NOMO-1 treated with DMSO at 0.1 percent for 48 hours (cell line): ENCODE data around the gene KRTAP12-1.
"Not testable (repeated sequence)": the region's sequence is repeated elsewhere in the genome, so short reads cannot be mapped to it uniquely, and the experiment has no call there.

Experiments
- DNase-seq: peaks from one replicate; lab custom pipeline; 2025; ENCODE audit not compliant: unreplicated experiment; lab: John Stamatoyannopoulos, UW

KRTAP12-1 gene

GRCh38 chr21:44699502-44700001 lies 17.6 kb upstream of the KRTAP12-1 start:
- no peak for DNase-seq

DNA sequence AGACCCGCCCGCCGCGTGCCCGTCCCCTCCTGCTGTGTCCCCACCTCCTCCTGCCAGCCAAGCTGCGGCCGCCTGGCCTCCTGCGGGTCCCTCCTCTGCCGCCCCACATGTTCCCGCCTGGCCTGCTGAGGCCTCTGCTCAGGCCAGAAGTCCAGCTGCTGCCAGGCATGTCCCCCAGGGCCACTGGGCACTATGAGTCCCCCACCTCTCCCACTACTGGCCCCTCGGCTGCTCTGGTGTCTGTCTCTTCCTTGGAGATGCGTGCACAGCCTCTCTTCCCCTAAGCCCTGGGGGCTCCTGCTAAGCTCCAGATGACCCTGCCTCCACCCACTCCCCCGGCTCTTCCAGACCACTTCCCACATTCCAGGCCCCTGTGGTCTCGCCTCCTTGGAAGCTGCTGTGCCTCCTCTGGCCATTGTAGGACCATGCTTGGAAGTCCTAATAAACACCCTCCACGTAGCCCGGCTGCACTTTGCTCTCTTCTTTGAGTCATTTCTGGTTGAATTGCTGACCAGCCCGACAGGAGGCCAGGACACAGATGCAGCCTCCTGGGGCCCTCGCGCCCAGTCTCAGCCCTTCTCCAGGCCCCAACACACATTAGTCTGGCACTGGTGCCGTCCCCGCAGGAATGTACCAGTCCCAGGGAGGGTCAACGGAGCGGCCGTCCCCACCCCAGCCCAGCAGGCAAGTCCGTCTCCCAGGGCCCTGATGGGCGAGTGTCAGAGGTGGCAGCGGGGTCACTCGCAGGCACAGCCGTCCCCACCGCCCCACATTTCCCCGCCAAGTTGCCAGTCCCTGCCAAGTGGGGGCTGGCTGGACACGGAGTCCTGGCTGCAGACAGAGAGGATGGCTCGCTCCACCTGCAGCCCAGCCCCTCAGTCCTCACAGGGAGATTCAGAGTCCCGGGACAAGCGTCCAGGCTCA lies 16.1 kb upstream of the KRTAP12-1 start:
- DNase-seq = no peak

GRCh38 chr21:44697172-44697810 lies 15.3 kb upstream of the KRTAP12-1 start, which contains the start of gene KRTAP10-12:
Gene KRTAP10-12 (plus strand): TSS chr21:44697172. CDS start chr21:44697202, 30 bp downstream.
- not testable (repeated sequence) for DNase-seq

GRCh38 chr21:44696572-44696971 lies 14.6 kb upstream of the KRTAP12-1 start:
- no peak for DNase-seq

DNA sequence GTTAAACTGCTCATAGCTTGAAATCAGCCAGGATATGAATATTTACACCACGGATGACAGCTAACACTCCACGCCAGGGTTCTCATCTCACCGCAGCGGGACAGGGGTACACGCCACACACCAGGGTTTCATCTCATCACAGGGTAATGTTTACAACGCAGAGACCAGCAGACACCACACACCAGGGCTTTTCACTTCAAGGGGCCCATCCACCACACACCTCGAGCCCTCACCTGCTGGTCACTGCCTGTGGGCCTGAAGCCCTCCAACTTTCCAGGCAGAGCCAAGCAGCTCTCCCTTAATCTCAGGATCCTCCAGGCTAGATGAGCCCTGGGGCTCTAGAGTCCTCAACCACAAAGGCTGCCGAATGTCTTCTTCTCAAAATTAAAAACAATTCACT lies 13.7 kb upstream of the KRTAP12-1 start:
- no peak for DNase-seq

- no peak for DNase-seq
Observed at GRCh38 chr21:44695184-44695583, 13.2 kb upstream of the KRTAP12-1 start.

DNA sequence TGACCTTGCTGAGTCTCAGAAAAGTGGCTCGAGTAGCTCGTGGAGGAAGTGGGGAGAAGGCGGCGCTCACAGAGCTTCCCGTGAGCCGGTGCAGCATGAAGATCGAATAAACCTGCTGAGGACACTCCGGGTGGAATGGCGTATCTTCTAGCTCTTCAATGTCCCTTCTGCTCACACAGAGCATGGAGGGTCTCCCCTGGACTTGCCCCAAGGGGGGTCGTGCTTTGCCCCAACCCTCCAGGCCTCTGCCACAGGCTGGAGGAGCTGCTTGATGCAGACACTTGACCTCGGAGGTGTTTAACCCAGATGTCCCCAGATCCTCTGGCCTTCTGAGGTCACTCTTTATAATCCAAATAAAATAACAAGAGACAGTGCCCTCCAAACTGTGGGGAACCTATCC lies 12.8 kb upstream of the KRTAP12-1 start:
- DNase-seq = no peak

DNA sequence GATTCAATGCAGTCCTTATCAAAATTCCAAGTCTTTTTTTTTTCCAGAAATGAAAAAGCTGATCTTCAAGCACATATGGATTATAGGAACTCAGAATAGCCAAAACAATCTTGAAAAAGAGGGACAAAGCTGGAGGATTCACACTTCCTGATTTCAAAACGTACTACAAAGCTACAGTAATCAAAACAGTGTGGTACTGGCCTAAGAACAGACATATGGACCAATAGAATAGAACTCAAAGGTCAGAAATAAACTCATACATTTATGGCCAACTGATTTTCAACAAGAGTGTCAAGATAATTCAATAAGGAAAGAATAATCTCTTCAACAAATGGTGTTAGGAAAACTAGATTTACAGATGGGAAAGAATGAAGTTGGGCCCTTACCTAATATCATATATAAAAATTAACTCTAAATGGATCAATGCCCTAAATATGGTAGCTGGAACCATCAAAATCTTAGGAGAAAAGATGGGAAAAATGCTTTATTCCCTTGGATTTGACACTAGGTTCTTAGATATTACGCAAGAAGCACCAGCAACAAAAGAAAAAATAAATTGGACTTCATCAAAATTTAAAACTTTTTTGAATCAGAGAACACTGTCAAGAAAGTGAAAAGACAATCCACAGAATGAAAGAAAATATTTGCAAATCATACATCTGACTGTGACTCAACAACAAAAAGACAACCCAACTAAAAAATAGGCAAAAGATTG lies 11.0 kb upstream of the KRTAP12-1 start:
- DNase-seq = no peak

DNA sequence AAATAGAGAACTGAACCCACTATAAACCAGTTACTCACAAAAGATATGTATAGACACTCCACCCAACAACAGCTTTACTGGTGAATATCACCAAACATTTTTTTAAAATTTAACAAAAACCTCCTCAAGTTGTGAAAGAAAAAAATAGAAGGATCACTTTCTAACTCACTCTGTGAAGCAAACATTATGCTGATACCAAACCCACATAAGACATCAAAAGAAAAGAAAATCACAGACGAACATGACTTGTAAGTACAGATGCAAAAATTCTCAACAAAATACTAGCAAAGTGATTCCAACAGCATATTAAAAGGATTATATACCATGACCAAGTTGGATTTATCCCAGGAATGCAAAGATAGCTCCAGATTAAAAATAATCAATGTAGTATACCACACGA lies 9.7 kb upstream of the KRTAP12-1 start:
- DNase-seq = no peak

- DNase-seq = not testable (repeated sequence)
Observed at GRCh38 chr21:44689740-44690139, 7.8 kb upstream of the KRTAP12-1 start.

DNA sequence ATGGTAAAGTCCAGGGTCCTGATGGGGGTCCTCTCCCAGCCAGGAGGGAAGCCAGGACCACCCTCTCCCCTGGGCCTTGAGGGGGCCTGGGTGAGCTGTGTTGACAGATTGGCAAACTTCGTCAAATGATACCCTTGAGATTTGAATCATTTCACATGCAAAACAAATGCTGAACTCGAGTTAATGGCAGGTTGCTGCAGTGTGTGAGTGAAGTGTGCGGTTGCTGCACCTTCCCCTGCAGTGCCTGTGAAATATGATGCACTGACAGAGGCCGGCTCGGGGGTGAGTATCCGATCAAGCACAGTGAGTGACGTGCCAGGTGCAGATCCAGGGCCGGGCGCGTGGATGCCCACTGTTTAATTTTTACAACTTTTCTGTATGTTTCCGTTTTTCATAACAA lies 5.7 kb upstream of the KRTAP12-1 start:
- DNase-seq = no peak

- no peak for DNase-seq
Observed at GRCh38 chr21:44686843-44687561, 5.0 kb upstream of the KRTAP12-1 start.

- no peak for DNase-seq
Observed at GRCh38 chr21:44686000-44686781, 4.2 kb upstream of the KRTAP12-1 start.

DNA sequence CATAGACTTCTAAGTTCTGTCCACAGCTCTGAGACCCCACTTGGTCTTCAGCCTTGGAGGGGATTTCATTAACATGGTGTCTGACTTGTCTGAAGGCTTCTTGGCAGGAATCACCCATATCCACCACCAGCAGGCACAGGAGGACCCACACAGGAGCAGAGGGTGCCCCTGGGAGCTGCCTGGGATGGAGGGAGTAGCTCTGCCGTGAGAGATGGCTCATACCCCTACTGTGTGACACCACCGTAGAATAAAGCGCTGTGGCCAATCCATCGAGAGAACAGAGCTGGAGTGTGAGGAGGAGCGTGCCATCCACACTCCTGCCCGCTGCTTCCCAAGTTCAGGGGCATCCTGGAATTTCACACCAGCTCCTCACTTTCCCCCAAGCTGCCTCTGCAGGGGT lies 3.1 kb upstream of the KRTAP12-1 start:
- not testable (repeated sequence) for DNase-seq

DNA sequence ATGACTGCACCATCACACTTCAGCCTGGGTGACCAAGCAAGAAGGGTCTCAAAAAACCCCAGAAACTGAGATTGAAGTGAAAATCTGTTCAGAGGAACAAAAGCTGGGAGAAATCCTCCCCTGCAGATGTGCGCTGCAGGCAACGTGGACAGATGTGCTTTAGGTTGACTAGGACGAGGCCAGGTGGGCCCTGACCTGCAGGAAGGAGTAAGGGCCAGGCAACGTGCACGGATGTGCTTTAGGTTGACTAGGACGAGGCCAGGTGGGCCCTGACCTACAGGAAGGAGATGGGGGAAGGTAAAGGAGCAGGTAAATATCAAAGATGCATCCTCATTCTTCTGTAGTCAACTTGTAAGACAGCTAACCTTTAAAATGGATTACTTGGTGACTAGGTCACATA lies 2.5 kb upstream of the KRTAP12-1 start:
- DNase-seq = no peak

DNA sequence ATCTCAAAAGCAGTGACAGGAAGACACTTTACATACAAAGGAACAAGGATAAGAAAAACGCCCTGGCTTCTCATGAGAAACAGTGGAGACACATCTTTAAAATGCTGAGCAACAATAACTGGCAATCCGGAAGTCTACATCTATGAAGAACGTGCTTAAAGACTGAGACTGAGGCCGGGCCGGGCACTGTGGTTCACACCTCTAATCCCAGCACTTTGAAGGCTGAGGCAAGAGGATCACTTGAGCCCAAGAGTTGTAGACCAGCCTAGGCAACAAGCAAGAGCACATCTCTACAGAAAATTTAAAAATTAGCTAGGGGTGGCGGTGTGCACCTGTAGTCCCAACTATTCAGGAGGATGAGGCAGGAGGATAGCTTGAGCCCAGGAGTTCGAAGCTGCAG lies 2.1 kb upstream of the KRTAP12-1 start:
- no peak for DNase-seq

DNA sequence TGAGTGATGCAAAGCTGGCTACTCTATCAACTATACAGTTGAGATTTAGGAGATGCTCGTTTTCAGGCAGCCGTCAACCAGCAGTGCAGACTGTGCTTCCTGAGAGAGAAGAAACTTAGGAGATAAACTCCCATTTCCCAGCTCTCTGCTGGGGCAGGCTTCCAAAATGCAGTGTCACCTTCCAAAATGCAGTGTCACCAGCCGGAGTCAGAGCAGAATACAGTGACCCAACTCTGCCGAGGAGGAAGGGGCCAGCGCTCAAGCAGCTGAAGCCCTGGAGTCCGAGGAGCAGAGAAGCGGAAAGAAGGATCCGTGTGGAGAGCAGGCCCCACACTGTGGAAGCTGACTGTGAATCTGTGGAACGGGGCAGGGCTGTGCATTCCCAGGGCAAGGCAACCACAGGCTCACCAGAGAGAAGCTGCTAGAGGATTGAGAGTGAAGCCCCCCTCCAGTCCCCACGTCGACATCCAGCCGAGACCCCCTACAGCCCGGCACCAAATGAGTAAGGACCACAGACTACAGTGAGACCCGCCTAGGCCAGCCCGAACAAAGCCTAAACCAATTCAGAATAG lies 703 bp upstream of the KRTAP12-1 start:
- no peak for DNase-seq

GRCh38 chr21:44681152-44681551 lies 811 bp downstream of the KRTAP12-1 start:
- DNase-seq = no peak

DNA sequence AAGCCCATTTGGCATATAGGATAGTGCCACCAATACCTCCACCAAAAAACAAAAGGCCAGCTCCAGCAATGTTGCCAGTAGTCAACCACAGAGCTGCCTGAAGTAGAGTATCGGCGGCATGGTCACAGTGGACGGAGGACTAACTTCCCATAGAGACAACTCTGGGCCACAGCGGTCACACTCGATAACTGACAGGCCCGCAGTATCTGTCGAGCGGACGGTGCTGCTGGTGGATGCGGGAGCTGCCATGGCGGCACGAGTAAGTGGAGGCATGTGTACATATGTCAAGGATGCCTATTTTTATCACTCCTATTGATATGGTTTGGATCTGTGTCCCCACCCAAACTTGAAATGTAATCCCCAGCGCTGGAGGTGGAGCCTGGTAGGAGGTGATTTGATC lies 4.1 kb downstream of the KRTAP12-1 start:
- DNase-seq = no peak

DNA sequence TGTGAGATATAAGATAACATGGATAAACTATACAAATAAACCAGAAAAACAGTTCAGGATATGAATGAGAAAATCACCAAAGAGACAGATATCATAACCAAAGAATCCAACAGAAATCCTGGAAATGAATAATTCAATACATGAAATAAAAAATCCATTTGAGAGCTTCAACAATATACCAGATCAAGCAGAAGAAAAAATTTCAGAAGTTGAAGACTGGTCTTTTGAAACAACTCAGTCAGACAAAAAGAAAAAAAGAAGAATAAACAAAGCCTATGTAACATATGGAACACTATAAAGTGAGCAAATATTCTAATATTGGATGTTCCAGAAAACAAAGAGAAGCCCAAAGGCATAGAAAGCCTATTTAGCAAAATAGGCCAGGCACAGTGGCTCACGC lies 10.1 kb downstream of the KRTAP12-1 start:
- no peak for DNase-seq
